Measurements from ENCODE around the gene GPATCH8. TPM values are rescaled to one million over a fixed set of nuclear protein-coding genes. Genes with fewer than 3 reads are reported as not detected.

The GPATCH8 gene
- total and polyA plus RNA-seq, 2 of the 8 experiments (the other 6 are each of a cell fraction or from before 2014, with no cell fraction given), result 20.5 to 58.1 TPM

DNA sequence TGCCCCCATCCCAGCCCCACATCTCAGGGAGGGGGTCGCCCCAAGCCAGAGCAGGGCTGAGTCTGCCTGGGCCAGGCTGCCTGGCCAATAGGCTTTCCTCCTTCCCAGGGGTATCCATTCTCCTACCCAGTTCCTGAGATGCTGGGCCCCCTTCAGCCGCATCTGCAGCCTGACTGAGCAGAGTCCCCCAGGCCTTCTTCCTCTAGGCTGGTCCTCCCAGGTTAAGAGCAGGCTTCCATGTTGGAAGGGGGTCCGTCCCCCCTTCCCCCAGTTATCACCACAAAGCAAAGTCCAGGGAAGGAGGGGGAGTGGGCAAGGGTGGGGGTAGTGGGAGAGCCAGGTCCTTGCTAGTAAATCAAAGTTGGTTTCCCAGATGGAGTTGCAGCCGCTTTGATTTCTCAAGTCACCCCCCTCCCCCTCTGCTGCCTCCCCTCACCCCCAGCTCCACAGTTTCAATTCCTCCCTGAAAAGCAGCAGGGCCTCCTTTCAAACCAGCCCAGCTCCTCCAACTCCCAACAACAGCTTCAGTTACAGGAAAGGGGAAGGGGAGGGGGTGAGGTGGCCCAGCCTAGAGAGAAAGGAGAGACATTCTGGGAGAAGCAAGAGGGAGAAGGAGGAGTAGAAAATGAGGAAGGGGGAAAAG lies 44.5 kb upstream of the GPATCH8 start (continued):
- TF ChIP-seq BRCA1 (IDR thresholded peaks at IDR 0.05; ENCODE audit: low read depth, low read length) (no peak), TBP (IDR thresholded peaks at IDR 0.05; ENCODE audit: low read depth, low read length) (no peak), KDM4A (IDR thresholded peaks at IDR 0.05; ENCODE audit: low read depth, low read length, severe bottlenecking) (no peak), JUND (IDR thresholded peaks at IDR 0.05; ENCODE audit: low read length) (no peak), RAD21 (IDR thresholded peaks at IDR 0.05 in 1 of 2, conservative IDR thresholded peaks at IDR 0.05 in 1 of 2; ENCODE audit: low read depth in 2 of 2, low read length in 2 of 2) (0 out of 4 replicates have a peak, but pooled peaks of 1 of the 2 experiments have one; percentile 5), SP2 (IDR thresholded peaks at IDR 0.05; ENCODE audit: low read length) (no peak), EP300 (IDR thresholded peaks at IDR 0.05; ENCODE audit: borderline replicate concordance in 1 of 2, low read depth in 2 of 2, low read length in 2 of 2) (peak in 1 of 2 experiments; percentile 36; a peak in 1 of 3 replicates), SIX5 (IDR thresholded peaks at IDR 0.05; ENCODE audit: low read depth, low read length) (no peak), SIRT6 (IDR thresholded peaks at IDR 0.05; ENCODE audit: low read length) (no peak), EGR1 (IDR thresholded peaks at IDR 0.05; ENCODE audit: borderline replicate concordance, low read depth, low read length) (0 out of 2 replicates have a peak, but pooled peaks have one; percentile 28), MAFK (IDR thresholded peaks at IDR 0.05; ENCODE audit: low read depth, low read length) (no peak), POLR2AphosphoS5 (IDR thresholded peaks at IDR 0.05; ENCODE audit: low read depth, low read length) (no peak)

Measured in H1 (cell line).